ENCODE measurements around the gene TERT. TPM values are rescaled to one million over a fixed set of nuclear protein-coding genes. Genes with fewer than 3 reads are reported as not detected.
"Not testable (repeated sequence)": the region's sequence is repeated elsewhere in the genome, so short reads cannot be mapped to it uniquely, and the experiment has no call there.

Gene TERT
- total RNA-seq, 1 donor from 2014 or later = not detected

GRCh38 chr5:1330847-1331831, 36.3 kb upstream of the TERT start:
- DNase-seq (ENCODE audit: low spot score) = no peak

- DNase-seq (ENCODE audit: low spot score) = peak; percentile 51
Measured at GRCh38 chr5:1330146-1330846, 35.4 kb upstream of the TERT start.

GRCh38 chr5:1329111-1329579, 34.3 kb upstream of the TERT start:
- no peak for DNase-seq (ENCODE audit: low spot score)

- not testable (repeated sequence) for DNase-seq (ENCODE audit: low spot score)
Measured at GRCh38 chr5:1328237-1329110, 33.6 kb upstream of the TERT start.

- DNase-seq (ENCODE audit: low spot score) = not testable (repeated sequence)
Measured at GRCh38 chr5:1326901-1327756, 32.3 kb upstream of the TERT start.

- DNase-seq (ENCODE audit: low spot score) = not testable (repeated sequence)
Measured at GRCh38 chr5:1326532-1326875, 31.6 kb upstream of the TERT start.

- DNase-seq (ENCODE audit: low spot score) = no peak
Measured at GRCh38 chr5:1325870-1326531, 31.1 kb upstream of the TERT start.

GRCh38 chr5:1325191-1325741, 30.4 kb upstream of the TERT start:
- no peak for DNase-seq (ENCODE audit: low spot score)

GRCh38 chr5:1324719-1325190, 29.9 kb upstream of the TERT start:
- no peak for DNase-seq (ENCODE audit: low spot score)

GRCh38 chr5:1324301-1324700, 29.4 kb upstream of the TERT start:
- DNase-seq (ENCODE audit: low spot score) = no peak

- DNase-seq (ENCODE audit: low spot score) = no peak
Measured at GRCh38 chr5:1323803-1324173, 28.9 kb upstream of the TERT start.

- DNase-seq (ENCODE audit: low spot score) = no peak
Measured at GRCh38 chr5:1322955-1323802, 28.3 kb upstream of the TERT start.

GRCh38 chr5:1322036-1322900, 27.4 kb upstream of the TERT start:
- no peak for DNase-seq (ENCODE audit: low spot score)

GRCh38 chr5:1321576-1321975, 26.7 kb upstream of the TERT start:
- DNase-seq (ENCODE audit: low spot score) = no peak

GRCh38 chr5:1320436-1321344, 25.8 kb upstream of the TERT start:
- DNase-seq (ENCODE audit: low spot score) = no peak

GRCh38 chr5:1319436-1320256, 24.8 kb upstream of the TERT start:
- no peak for DNase-seq (ENCODE audit: low spot score)

Data from mucosa of gallbladder (tissue), 1 donor.